Progenitor cell of endocrine pancreas (in vitro differentiated cells): ENCODE results near the gene PDE7B. TPM values are rescaled to one million over a fixed set of nuclear protein-coding genes. Genes with fewer than 3 reads are reported as not detected.

Experiments used
- DNase-seq: peaks from one replicate; pipeline ENCODE4 v3.0.0; 2021; ENCODE audit warnings: low spot score; ENCODE audit not compliant: unreplicated experiment
- H3K27ac Mint-ChIP-seq: 2 replicates; pipeline ENCODE4 v1.8.0; 2021; ENCODE audit warnings: mild to moderate bottlenecking, moderate library complexity, mixed read lengths
- H3K27me3 Mint-ChIP-seq: 2 replicates; pipeline ENCODE4 v1.8.0; 2021; ENCODE audit warnings: mixed read lengths
- H3K36me3 Mint-ChIP-seq: 2 replicates; pipeline ENCODE4 v1.8.0; 2022; ENCODE audit warnings: mixed read lengths; ENCODE audit not compliant: insufficient read depth
- H3K4me1 Mint-ChIP-seq: 2 replicates; pipeline ENCODE4 v1.8.0; 2021; ENCODE audit warnings: low read depth, mixed read lengths
- H3K4me3 Mint-ChIP-seq: 2 replicates; pipeline ENCODE4 v1.8.0; 2021; ENCODE audit warnings: low read depth, mild to moderate bottlenecking, moderate library complexity, mixed read lengths
- H3K9me3 Mint-ChIP-seq: 2 replicates; pipeline ENCODE4 v1.8.0; 2021; ENCODE audit warnings: low read depth, mixed read lengths
- CTCF ChIP-seq: fragments of 200-600 bp; sonication (generic); IDR thresholded peaks from one replicate; pipeline ENCODE4 v1.5.0; 2021; ENCODE audit warnings: antibody characterized with exemption, mild to moderate bottlenecking; ENCODE audit not compliant: unreplicated experiment
- total RNA-seq: library from RNA; stranded (reverse); gene quantifications from 2 replicates; pipeline ENCODE4 v1.2.1, GENCODE V29; 2021

The PDE7B gene
- total RNA-seq, 1 donor from 2014 or later, result 0.07 TPM

GRCh38 chr6:136037242-136037875 lies 185.9 kb downstream of the PDE7B start:
- Mint-ChIP-seq H3K36me3 (no peaks in the 10 kb centered on the region), H3K4me1 (peaks cover 13% of the 10 kb centered on the region), H3K27ac (peak overlapping the region; percentile 65), H3K27me3 (peaks cover 18% of the 10 kb centered on the region), H3K9me3 (no peaks in the 10 kb centered on the region), H3K4me3 (no peak overlapping the region)
- no peak for TF ChIP-seq CTCF
- DNase-seq, result no peak

GRCh38 chr6:136037876-136038460 lies 186.5 kb downstream of the PDE7B start:
- H3K9me3 Mint-ChIP-seq, result no peaks in the 10 kb centered on the region
- H3K4me3 Mint-ChIP-seq, result no peak overlapping the region
- peaks cover 13% of the 10 kb centered on the region for H3K4me1 Mint-ChIP-seq
- peak overlapping the region; percentile 65 for H3K27ac Mint-ChIP-seq
- H3K27me3 Mint-ChIP-seq, result peaks cover 18% of the 10 kb centered on the region
- H3K36me3 Mint-ChIP-seq, result no peaks in the 10 kb centered on the region
- no peak for DNase-seq
- no peak for TF ChIP-seq CTCF

- no peak overlapping the region for H3K4me3 Mint-ChIP-seq
- H3K36me3 Mint-ChIP-seq, result no peaks in the 10 kb centered on the region
- H3K4me1 Mint-ChIP-seq, result peaks cover 12% of the 10 kb centered on the region
- no peaks in the 10 kb centered on the region for H3K9me3 Mint-ChIP-seq
- no peak for TF ChIP-seq CTCF
- DNase-seq, result no peak
- peaks cover 18% of the 10 kb centered on the region for H3K27me3 Mint-ChIP-seq
- no peak overlapping the region for H3K27ac Mint-ChIP-seq
Measured at GRCh38 chr6:136038531-136038930, 187.0 kb downstream of the PDE7B start.

GRCh38 chr6:136039185-136039584 lies 187.7 kb downstream of the PDE7B start:
- Mint-ChIP-seq H3K27me3 (peaks cover 18% of the 10 kb centered on the region), H3K9me3 (no peaks in the 10 kb centered on the region), H3K27ac (no peak overlapping the region), H3K36me3 (no peaks in the 10 kb centered on the region), H3K4me1 (peaks cover 9% of the 10 kb centered on the region), H3K4me3 (no peak overlapping the region)
- no peak for DNase-seq
- TF ChIP-seq CTCF, result no peak

GRCh38 chr6:136050475-136050874 lies 199.0 kb downstream of the PDE7B start:
- no peak for DNase-seq
- peaks cover 4% of the 10 kb centered on the region for H3K4me1 Mint-ChIP-seq
- no peaks in the 10 kb centered on the region for H3K36me3 Mint-ChIP-seq
- H3K27ac Mint-ChIP-seq, result no peak overlapping the region
- no peak for TF ChIP-seq CTCF
- no peak overlapping the region for H3K4me3 Mint-ChIP-seq
- no peaks in the 10 kb centered on the region for H3K27me3 Mint-ChIP-seq
- no peaks in the 10 kb centered on the region for H3K9me3 Mint-ChIP-seq
